GM19395 (cell line): ENCODE results near the gene DNHD1.

Source experiments
- ATAC-seq: cut with Tn5 transposase; IDR thresholded peaks from one replicate; pipeline ENCODE4 v1.9.1; 2021; ENCODE audit warnings: mild to moderate bottlenecking, moderate library complexity; ENCODE audit not compliant: unreplicated experiment

DNHD1 gene

GRCh38 chr11:6586434-6587359 lies 89.6 kb downstream of the DNHD1 start:
- no peak for ATAC-seq

DNA sequence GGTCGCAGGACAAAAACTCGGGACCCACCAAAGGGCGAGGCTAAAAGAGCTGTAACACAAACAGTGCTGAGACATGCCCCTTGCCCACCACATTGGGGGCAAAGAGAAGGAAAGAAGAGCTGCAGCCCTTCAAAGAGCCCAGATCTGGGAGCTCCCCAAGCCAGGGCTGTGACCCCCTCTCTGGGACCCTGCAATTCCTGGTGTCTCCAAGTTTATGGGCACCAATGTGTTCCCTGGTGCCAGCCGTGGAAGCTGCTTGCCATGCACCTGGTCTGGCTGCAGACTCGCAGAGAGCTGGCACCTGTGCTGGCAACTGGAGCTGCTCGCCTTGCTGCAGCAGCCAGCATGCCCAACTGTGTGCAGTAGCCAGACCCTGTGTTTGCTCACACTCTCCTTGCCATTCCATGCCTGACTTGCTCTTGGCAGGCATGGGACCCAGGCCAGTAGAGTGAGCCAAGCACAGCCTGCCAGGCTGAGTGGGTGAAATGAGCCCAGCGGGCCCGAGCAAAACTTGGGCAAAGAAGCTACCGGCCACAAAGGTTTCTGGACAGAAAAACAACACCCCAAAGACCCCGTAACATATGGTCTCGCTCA lies 90.4 kb downstream of the DNHD1 start:
- no peak for ATAC-seq

DNA sequence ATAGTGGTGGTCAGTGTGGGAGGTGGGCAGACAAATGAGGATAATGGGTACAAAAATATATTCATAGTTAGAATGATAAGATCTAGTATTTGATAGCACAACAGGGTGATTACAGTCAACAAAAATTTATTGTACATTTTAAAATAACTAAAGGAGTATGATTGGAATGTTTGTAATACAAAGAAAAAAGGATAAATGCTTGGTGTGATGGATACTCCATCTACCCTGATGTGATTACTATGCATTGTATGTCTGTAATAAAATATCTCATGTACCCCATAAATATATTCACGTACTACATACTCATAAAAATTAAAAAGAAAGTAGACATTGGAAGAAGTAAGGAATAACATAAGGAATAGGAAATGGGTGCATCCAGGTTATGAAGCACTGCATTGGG lies 90.9 kb downstream of the DNHD1 start:
- ATAC-seq, result no peak

DNA sequence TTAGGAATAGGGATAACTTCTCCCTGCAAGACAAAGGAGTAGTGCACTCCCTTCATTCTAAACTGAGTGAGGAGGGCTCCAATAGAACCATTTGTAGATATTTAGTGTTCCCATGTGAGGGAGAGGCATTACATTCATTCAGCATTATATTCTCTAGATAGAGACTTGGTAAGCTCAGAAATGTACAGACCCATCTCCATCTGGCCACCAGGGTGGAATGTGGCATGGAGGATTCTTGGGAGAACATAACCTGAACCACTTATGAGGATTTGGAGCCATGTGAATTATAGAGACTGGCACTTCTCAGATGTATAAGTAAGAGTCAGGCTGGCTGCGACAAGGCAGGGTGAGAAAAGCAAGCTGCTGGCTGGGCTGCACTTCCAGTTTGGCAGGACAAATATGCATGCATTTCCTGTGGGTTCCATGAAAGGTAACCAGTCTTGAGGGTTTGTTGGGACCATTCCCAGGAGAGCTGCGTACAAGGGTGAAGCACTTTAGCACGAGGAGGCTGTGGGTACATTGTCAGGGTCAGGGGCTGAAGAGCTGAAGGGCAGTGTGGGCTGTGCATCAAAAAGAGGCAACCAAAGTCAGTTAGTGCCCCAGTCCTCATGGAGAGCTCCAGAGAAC lies 97.2 kb downstream of the DNHD1 start:
- no peak for ATAC-seq

DNA sequence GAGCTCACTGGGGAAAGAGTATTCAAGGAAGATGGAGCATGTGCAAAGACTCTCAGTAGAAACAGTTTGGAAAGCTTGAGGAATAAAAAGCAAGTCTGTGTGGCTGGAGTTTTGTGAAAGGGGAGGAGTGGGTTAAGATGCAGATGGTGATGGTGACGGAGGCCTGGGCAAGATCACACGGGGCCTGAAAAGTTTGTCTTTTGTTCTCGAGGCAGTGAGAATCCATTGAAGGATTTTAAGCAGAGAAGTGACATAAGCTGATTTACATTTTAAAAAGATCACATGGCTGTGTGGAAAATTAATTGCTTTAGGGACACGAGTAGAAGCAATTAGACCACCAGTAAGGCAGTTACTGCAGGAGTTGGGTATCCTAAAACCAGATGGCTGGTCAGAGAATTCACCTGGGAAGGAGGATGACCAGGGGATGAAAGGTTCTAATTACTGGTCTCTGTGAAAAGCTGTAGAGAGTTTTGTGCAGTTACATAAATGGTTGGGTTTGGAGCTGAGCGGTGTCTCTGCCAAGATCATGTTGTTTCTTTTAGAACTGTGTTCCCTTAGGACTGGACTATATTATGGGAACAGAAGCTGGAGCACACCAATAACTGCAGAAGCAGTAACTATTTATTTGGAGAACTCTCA lies 99.3 kb downstream of the DNHD1 start:
- ATAC-seq, result no peak

DNA sequence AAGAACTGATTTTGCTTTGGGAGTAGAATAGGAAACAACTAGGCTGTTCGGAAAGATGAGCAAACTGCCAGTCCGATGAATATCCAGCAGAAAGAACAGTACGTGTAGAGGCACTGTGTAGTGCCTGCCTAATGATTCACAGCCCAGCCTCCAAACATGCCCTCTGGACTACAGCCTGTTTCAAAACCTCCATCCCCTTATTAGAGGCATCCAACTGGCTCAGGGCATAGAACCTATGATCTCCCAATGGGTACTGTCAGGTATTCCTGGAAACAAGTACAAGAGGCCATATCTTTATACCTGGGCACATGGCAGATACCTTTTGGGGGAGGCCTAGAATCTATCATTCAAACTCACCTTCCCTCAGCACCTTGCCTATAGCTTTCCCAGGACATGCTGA lies 101.5 kb downstream of the DNHD1 start:
- ATAC-seq, result no peak

DNA sequence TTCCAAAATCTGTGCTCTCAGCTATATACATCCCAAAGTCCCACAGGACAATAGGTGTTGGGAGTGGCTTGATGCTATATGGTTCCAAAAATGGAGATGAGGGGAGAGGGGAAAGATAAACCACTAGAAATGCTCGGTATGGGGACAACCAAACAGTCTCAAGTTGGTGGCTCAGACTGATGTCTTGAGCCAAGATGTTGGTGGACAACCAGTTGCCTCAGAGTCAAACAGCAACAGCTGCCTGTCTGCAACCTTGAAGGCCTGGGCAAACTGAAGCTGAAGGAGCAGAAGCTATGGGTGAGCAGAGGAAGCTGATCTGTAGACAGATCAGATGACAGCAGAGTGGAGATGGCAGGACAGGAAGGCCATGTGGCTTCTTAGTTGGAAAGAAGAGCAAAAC lies 102.4 kb downstream of the DNHD1 start:
- ATAC-seq, result no peak

- no peak for ATAC-seq
These were observed 102.9 kb downstream of the DNHD1 start for GRCh38 chr11:6599881-6600390.

DNA sequence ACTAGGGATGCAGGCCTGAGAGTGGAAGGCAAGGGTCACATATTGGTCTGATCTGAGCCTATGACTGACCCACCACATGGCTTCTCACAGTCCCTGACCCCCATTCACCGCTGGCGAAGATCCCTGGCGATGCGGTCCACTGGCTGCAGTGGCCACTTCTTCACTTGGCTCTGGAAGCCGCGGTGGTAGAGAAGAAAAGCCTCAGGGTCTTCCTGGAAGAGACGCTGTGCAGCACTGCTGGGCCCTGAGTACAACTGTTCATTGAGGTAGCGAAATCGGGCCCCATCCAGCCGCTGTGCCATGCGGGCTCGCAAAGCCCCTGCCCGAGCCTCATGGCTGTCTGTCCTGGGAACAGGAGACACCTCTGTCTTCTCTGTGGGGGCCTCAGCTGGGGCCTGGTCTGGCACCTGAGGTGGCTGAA lies 104.0 kb downstream of the DNHD1 start:
- no peak for ATAC-seq

DNA sequence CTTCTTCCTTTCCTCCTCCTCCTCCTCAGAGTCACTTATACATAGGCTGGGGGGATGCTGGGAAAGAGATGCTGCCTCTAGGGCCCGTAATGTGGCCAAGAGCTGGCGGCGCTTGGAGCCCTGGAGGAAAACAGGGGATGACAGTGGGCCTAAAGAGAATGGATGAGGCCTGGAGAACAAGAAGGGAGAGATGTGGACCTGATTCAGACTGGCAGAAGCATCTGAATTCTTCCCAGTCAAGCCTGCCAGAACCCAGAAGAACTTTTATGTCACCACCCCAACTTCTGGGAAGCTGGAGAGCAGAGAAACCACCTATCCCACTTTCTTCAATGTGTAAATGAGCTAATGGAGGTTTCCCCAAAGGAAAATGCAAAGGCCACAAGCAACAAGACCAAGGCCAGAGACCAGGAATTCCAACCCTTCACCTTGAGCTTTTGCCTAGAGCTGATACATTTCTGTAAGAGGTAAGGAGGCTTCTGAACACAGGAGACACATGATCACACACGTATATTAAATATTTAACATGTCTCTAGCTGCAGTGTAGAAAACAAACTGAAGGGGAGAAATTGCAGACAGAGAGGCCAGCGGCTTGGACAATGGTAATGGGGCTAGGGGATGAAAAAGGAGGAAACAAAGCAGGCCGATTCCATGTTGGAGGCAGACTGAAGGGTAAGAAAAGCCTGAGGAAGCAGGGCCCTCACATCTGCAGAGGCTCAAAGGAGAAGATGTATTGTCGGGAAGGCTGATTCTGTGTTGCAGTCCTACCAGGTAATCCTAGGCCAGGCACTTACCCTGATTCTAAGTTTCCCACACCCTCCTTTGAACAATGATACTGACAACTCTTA lies 105.2 kb downstream of the DNHD1 start:
- ATAC-seq, result no peak

DNA sequence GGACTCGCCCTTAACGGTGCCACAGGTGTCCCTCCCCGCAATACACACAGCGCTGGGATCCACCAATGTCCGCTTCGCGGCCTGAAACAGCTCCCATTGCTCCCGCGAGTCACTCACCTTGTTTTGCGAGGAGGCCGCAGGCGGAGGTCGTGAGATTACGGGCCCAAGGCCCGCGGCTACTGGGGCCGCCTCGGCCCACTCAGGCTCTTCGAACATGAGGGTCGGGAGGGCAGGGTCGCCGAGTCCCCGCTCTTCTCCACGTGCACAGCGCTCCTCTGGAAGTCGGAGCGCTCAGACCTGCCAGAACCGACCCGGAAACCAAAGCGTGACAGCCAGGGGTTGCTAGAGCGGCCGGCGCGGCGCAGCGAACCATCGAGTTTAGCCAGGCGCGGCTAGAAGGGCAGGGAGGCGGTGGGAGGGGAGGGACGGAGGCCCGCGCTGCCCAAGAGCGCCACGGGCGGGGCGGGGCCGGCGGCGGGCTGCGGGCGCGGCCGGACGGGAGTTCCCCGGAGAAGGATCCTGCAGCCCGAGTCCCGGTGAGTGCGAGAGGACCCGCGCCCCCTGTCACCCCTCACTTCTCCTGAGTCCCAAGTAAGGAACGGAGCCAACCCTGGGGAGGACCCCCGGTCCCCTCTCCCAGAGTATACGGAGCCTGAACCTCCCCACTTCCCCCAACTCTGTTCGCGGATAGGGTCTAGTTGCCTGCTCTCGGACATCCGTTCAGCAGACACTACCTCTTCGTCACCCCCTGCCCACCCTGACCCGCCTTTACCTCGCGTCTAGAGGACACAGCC lies 106.4 kb downstream of the DNHD1 start, which contains the start of the genes ILK and RRP8:
Gene ILK (plus strand): TSS at position 488 of the 794 bp plus-strand sequence. CDS start 498 bp downstream, outside the sequence.
Gene RRP8 (minus strand): TSS at position 330 of the 794 bp plus-strand sequence. CDS start 114 bp downstream, at position 216.
- ATAC-seq, result peak; percentile 71

GRCh38 chr11:6604081-6604626 lies 107.1 kb downstream of the DNHD1 start:
- ATAC-seq, result peak; percentile 47

DNA sequence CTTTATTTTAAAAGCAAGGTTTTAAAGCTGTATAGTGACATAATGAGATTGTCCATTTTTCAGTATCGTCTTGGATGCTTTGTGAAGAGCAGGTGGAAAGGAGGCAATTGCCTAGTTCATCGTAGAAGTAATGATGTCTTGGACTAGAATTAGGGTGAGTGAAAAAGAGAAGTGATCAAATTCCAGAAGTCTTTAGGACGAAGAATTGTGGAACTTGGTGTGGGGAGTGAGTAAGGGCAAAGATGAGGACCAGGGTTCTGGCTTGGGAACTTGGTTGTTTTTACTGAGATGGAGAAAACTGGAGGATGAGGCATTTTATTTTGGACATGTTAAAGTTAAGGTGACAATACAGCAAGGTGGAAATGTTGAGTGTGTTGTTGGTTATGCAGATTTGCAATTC lies 107.7 kb downstream of the DNHD1 start:
- ATAC-seq, result no peak

- peak; percentile 39 for ATAC-seq
These were observed 109.5 kb downstream of the DNHD1 start for GRCh38 chr11:6606471-6607189.

DNA sequence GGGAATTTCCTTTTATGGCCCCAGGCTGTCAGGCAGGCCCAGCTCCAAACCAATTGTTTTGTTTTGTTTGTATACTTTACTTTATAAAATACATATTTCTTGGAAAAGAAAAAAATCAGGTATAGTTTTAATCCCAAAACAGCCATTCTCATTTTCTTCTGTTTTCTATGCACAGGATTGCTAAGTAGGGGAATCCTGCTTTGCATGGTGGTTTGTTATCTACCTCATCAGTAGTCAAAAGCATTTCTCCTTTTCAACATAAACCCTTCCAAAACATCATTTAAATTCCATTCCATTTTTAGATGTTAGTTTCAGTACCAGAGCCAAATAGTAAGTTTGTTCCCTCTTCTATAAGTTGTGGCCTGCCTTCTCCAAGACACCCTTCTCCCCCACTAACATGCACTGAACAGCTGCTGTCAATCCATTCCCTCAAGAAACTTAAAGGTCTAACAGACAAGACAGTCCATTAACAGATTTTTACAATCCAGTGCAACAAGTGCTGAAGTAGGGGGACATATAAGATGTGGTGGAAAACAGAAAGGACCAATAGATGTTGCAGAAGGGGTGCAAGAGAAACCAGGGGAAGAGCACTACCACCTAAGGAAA lies 110.2 kb downstream of the DNHD1 start:
- ATAC-seq, result no peak

- ATAC-seq, result no peak
These were observed 110.9 kb downstream of the DNHD1 start for GRCh38 chr11:6608011-6608410.

- no peak for ATAC-seq
These were observed 111.8 kb downstream of the DNHD1 start for GRCh38 chr11:6608726-6609501.
